Hepatocyte (in vitro differentiated cells): Measurements from ENCODE around the gene RO60.

ENCODE experiments used
- CTCF ChIP-seq: fragments of 200-600 bp; sonication (generic); IDR thresholded peaks from 2 replicates; pipeline ENCODE4 v1.5.1; 2016; ENCODE audit warnings: antibody characterized with exemption, mild to moderate bottlenecking; ENCODE audit not compliant: poor library complexity
- EZH2phosphoT487 ChIP-seq: fragments of 200-600 bp; sonication (generic); IDR thresholded peaks from one replicate; pipeline ENCODE4 v1.6.1; 2018; ENCODE audit warnings: antibody characterized with exemption, mild to moderate bottlenecking, low read depth, moderate library complexity; ENCODE audit not compliant: unreplicated experiment, severe bottlenecking

- TF ChIP-seq CTCF (no peak), EZH2phosphoT487 (no peak)
Measured at GRCh38 chr1:193060406-193060805, 994 bp downstream of the RO60 start.
